Measurements from ENCODE around the gene ZNF432.

Gene ZNF432

DNA sequence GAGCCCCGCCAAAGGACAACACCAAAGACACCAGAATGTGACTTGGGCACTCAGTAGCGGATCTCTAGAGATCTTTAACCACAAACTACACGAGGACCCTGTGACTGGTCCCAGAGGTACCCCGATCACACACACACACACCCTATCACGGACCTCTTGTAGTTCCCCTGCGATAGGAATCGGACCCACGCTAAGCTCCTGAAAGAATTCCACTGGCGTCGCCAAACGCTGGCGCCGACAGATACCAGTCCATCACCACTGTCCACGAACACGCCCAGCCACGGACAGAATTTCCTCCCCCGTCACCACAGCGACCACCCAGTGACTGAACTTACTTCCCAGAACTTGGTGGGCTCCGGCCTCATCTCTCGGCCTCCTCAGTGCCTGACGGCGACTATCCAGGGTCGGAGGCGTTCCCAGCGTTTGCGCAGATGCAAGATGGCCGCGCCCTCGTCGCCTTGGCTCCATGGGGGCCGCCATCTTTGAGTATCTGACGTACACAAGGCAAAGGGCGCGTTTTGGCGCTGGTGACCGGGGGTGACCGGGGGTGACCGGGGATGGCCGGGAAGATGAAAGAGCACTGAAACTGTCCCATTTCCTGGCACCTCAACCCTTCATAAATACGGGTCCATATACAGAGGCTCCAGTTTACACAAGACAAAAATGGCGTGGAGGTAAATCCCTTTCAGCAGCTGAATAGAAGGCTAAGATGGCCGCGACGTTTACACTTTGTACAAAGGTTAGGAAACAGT is 40.7 kb downstream of the ZNF432 start, which contains the start of gene ZNF615:
Gene ZNF615, minus strand, starts transcription at position 406 of the 752 bp plus-strand sequence. CDS start 4,500 bp downstream, outside the sequence.
- DNase-seq: peak; percentile 90

DNA sequence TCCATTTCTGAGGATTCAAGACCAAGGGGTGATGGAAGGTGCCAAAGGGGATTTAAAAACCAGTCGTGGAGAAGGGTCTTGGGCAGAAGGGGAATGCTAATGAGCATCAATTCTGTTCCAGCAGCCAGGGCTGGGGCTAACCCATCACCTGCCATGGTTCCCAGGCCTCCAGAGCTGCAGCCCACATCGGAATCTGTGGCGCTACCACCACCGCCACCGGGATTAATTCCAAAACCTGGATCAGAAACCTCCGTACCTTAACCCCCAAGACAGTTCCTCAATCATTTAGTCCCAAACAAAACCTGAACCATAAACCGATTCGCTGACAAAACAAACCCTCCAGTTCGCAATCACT is 41.2 kb downstream of the ZNF432 start:
- DNase-seq: no peak

DNA sequence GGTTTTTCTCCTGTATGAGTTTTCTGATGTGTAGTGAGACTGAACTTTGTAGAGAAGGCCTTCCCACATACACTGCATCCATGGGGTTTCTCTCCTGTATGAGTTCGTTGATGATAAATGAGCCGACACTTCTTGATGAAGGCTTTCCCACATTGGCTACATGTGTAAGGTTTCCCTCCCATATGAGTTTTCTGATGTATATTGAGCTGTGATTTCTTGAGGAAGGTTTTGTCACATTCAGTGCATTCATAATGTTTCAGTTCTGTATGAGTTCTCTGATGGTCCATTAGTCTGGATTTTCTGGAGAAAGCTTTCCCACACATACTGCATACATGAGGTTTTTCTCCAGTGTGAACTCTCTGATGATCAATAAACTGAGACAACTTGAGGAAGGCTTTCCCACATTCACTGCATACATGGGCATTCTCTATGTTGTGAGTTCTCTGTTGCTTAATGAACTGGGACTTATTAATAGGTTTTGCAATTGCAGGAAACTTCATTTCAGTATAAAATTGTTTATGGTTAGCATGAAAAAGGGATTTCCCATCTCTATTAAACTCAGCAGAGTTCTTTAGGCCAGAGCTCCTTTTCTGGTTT is 54.5 kb downstream of the ZNF432 start:
- DNase-seq: no peak

DNA sequence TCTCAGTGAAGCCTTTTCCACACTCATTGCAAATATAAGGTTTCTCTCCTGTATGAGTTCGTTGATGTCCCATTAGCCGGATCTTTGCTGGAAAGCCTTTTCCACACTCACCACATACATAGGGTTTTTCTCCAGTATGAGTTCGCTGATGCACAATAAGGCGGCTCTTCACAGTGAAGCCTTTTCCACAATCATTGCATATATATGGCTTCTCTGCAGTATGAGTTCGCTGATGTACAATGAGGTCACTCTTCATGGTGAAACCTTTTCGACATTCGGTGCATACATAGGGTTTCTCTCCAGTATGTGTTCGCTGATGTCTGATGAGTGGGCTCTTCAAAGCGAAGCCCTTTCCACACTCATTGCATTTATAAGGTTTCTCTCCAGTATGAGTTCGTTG is 55.2 kb downstream of the ZNF432 start:
- DNase-seq: no peak

GRCh38 chr19:51986309-51987291 is 62.0 kb downstream of the ZNF432 start, which contains the start of gene ZNF350:
Gene ZNF350, minus strand, starts transcription at chr19:51986840. Its CDS starts 12,480 bp downstream, at chr19:51974360.
- peak; percentile 96 for DNase-seq

GRCh38 chr19:51983361-51983760 is 65.3 kb downstream of the ZNF432 start:
- no peak for DNase-seq

Data from hematopoietic multipotent progenitor cell treated with erythropoietin and hydrocortisone succinate and interleukin-3 and kit ligand, for 8 days (in vitro differentiated cells).